ENCODE data around the gene MLH3.

- TF ChIP-seq, protein P1, sequence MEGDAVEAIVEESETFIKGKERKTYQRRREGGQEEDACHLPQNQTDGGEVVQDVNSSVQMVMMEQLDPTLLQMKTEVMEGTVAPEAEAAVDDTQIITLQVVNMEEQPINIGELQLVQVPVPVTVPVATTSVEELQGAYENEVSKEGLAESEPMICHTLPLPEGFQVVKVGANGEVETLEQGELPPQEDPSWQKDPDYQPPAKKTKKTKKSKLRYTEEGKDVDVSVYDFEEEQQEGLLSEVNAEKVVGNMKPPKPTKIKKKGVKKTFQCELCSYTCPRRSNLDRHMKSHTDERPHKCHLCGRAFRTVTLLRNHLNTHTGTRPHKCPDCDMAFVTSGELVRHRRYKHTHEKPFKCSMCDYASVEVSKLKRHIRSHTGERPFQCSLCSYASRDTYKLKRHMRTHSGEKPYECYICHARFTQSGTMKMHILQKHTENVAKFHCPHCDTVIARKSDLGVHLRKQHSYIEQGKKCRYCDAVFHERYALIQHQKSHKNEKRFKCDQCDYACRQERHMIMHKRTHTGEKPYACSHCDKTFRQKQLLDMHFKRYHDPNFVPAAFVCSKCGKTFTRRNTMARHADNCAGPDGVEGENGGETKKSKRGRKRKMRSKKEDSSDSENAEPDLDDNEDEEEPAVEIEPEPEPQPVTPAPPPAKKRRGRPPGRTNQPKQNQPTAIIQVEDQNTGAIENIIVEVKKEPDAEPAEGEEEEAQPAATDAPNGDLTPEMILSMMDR (conservative IDR thresholded peaks at IDR 0.05; ENCODE audit: low read length) = no peak
- no peak for TF ChIP-seq EZH2phosphoT487 (IDR thresholded peaks at IDR 0.05; ENCODE audit: borderline replicate concordance)
These were observed 39.8 kb downstream of the MLH3 start for GRCh38 chr14:75011356-75011994.

All from Loucy (cell line).